GM12878 (cell line): ENCODE data around the gene NOL8. TPM values are rescaled to one million over a fixed set of nuclear protein-coding genes. Genes with fewer than 3 reads are reported as not detected.

ENCODE experiments used
- ATAC-seq: fragments of 200-7000 bp; cut with Tn5 transposase; 3 replicates; pipeline ENCODE4 v1.9.1; 2020; ENCODE audit warnings: mild to moderate bottlenecking, moderate library complexity
- BruUV-seq: library from RNA; stranded (reverse); fragments of 400-500 nt; replicated peaks from 2 replicates; lab custom pipeline; 2021; lab: Mats Ljungman, UMichigan
- CTCF ChIA-PET: fragments of 300-600 bp; sonication (Branson Sonifier 250); formaldehyde crosslinking; extraction: SDS; loops from one replicate; lab custom pipeline; 2021; ENCODE audit warnings: inconsistent platforms; lab: Yijun Ruan, JAX
- POLR2A ChIA-PET: fragments of 350-600 bp; formaldehyde crosslinking; extraction: SDS; loops from one replicate; lab custom pipeline; 2021; ENCODE audit warnings: inconsistent platforms; lab: Charles Lee
- RAD21 ChIA-PET: fragments of 300-600 bp; sonication (Branson Sonifier 250); formaldehyde crosslinking; loops from one replicate; lab custom pipeline; 2023; ENCODE audit warnings: antibody characterized with exemption; ENCODE audit not compliant: unreplicated experiment; lab: Charles Lee
- SMC1A ChIA-PET: fragments of 300-600 bp; sonication (Branson Sonifier 250); formaldehyde crosslinking; loops from one replicate; lab custom pipeline; 2023; ENCODE audit not compliant: unreplicated experiment, uncharacterized antibody; lab: Charles Lee
- DNase-seq: peaks from one replicate; pipeline ENCODE4 v3.0.0-alpha.2; 2011; ENCODE audit warnings: low read depth, low spot score
- FAIRE-seq: peaks from 3 replicates; lab custom pipeline; 2011; peaks lifted over from hg19 to GRCh38; lab: Jason Lieb, UNC
- H2AFZ ChIP-seq: 2 replicates; pipeline ENCODE4 v1.6.0; 2011; ENCODE audit warnings: low read depth, low read length, control low read depth; ENCODE audit not compliant: control insufficient read depth
- H3K27ac ChIP-seq: 2 replicates; pipeline ENCODE4 v1.5.1; 2011; ENCODE audit warnings: control low read depth; ENCODE audit not compliant: control insufficient read depth, insufficient read depth
- H3K27me3 ChIP-seq, 2 experiments: replicated peaks in 1 of 2; 2 replicates each; pipeline versions ENCODE4 v1.6.0 to v1.6.1; 2011; ENCODE audit warnings: low read length in 1 of 2; ENCODE audit not compliant: control insufficient read depth in 2 of 2, insufficient read depth in 2 of 2
- H3K36me3 ChIP-seq, 2 experiments: 2 replicates each; pipeline ENCODE4 v1.5.1; 2011; ENCODE audit warnings: low read length in 1 of 2; ENCODE audit not compliant: control insufficient read depth in 2 of 2, insufficient read depth in 2 of 2
- H3K4me1 ChIP-seq: 2 replicates; pipeline ENCODE4 v1.6.1; 2011; ENCODE audit warnings: mild to moderate bottlenecking, low read length, moderate library complexity, mixed read lengths; ENCODE audit not compliant: control insufficient read depth, insufficient read depth
- H3K4me2 ChIP-seq: 2 replicates; pipeline ENCODE4 v1.6.0; 2011; ENCODE audit warnings: control low read depth; ENCODE audit not compliant: control insufficient read depth, insufficient read depth
- H3K4me3 ChIP-seq: fragments of 200-600 bp; sonication (generic); 2 replicates; pipeline ENCODE4 v1.5.1; 2016
- H3K79me2 ChIP-seq: 2 replicates; pipeline ENCODE4 v1.6.0; 2011; ENCODE audit warnings: low read length; ENCODE audit not compliant: control insufficient read depth, insufficient read depth
- H3K9ac ChIP-seq: 2 replicates; pipeline ENCODE4 v1.8.0; 2011; ENCODE audit warnings: low read length, control low read depth, mixed read lengths; ENCODE audit not compliant: control insufficient read depth, insufficient read depth
- H3K9me3 ChIP-seq: replicated peaks from 3 replicates; pipeline ENCODE4 v1.5.1; 2011; ENCODE audit warnings: mild to moderate bottlenecking, low read length; ENCODE audit not compliant: control insufficient read depth, insufficient read depth
- H4K20me1 ChIP-seq: 2 replicates; pipeline ENCODE4 v1.6.0; 2011; ENCODE audit not compliant: control insufficient read depth, insufficient read depth
- BCLAF1 ChIP-seq: fragments of 450-650 bp; IDR thresholded peaks from 2 replicates; pipeline ENCODE4 v1.6.1; 2017; ENCODE audit warnings: antibody characterized with exemption, mild to moderate bottlenecking, moderate library complexity
- DPF2 ChIP-seq: fragments of 450-650 bp; IDR thresholded peaks from 2 replicates; pipeline ENCODE4 v1.6.1; 2017; ENCODE audit warnings: mild to moderate bottlenecking
- GATAD2B ChIP-seq: fragments of 450-650 bp; conservative IDR thresholded peaks from 2 replicates; pipeline ENCODE4 v1.6.1; 2017; ENCODE audit warnings: low read depth, mild to moderate bottlenecking, moderate library complexity
- HDGF ChIP-seq: fragments of 450-650 bp; IDR thresholded peaks from 2 replicates; pipeline ENCODE4 v1.6.1; 2016; ENCODE audit warnings: antibody characterized with exemption
- IRF4 ChIP-seq: IDR thresholded peaks from 2 replicates; pipeline ENCODE4 v1.6.1; 2011; ENCODE audit warnings: low read depth, low read length
- PBX3 ChIP-seq: IDR thresholded peaks from 2 replicates; pipeline ENCODE4 v1.6.1; 2011; ENCODE audit warnings: mild to moderate bottlenecking, low read depth, low read length, moderate library complexity; ENCODE audit not compliant: insufficient replicate concordance
- RB1 ChIP-seq: fragments of 450-650 bp; formaldehyde crosslinking; IDR thresholded peaks from 2 replicates; pipeline ENCODE4 v1.6.1; 2017; ENCODE audit warnings: mild to moderate bottlenecking, borderline replicate concordance
- RUNX3 ChIP-seq: IDR thresholded peaks from 2 replicates; pipeline ENCODE4 v1.6.1; 2012; ENCODE audit warnings: low read length, inconsistent platforms
- SREBF2 ChIP-seq: IDR thresholded peaks from 2 replicates; pipeline ENCODE4 v1.6.1; 2012; ENCODE audit warnings: mild to moderate bottlenecking, low read length
- USF1 ChIP-seq: IDR thresholded peaks from 2 replicates; pipeline ENCODE4 v1.6.1; 2011; ENCODE audit warnings: borderline replicate concordance, low read depth, mild to moderate bottlenecking, moderate library complexity, mixed read lengths, low read length; ENCODE audit not compliant: insufficient read depth; ENCODE audit errors: extremely low read length
- WRNIP1 ChIP-seq: IDR thresholded peaks from 2 replicates; pipeline ENCODE4 v1.6.1; 2011; ENCODE audit warnings: low read depth, low read length, improper control_type of control experiment, borderline replicate concordance
- YY1 ChIP-seq: IDR thresholded peaks from 2 replicates; pipeline ENCODE4 v1.6.1; 2011; ENCODE audit warnings: low read depth, mild to moderate bottlenecking, low read length
- ZNF687 ChIP-seq: fragments of 450-650 bp; IDR thresholded peaks from 2 replicates; pipeline ENCODE4 v1.6.1; 2017; ENCODE audit warnings: mild to moderate bottlenecking, moderate library complexity
- ZSCAN29 ChIP-seq: fragments of 450-650 bp; IDR thresholded peaks from 2 replicates; pipeline ENCODE4 v1.6.1; 2017; ENCODE audit warnings: mild to moderate bottlenecking, moderate library complexity
- WGBS: methylation state at CpG from one replicate; pipeline ENCODE4 v1.1.6; 2016; ENCODE audit warnings: low lambda C conversion rate; ENCODE audit not compliant: insufficient replicate concordance, insufficient coverage; ENCODE audit errors: missing lambda C conversion rate; 5-methylcytosine and 5-hydroxymethylcytosine counted together
- in situ Hi-C: fragments of 300-500 bp; cut with MboI; formaldehyde crosslinking; loops from 9 replicates; pipeline ENCODE4 v1.14.3; 2018; ENCODE audit warnings: mixed read lengths
- intact Hi-C: fragments of 100-400 bp; cut with micrococcal nuclease; formaldehyde crosslinking; loops from one replicate; pipeline ENCODE4 v1.14.2; 2022; ENCODE audit not compliant: unreplicated experiment
- polyA plus RNA-seq, 11 experiments: library from polyadenylated mRNA; depleted of rRNA in 4 of 11; unstranded in 6 of 11; stranded (reverse) in 5 of 11; fragments of >200 nt; fragmentation: Nextera tagmentation in 4 of 11; fragmentation: Illumina TruSeq in 1 of 11; extraction: Ambion mirVana in 4 of 11; extraction: Trizol in 1 of 11; gene quantifications; 1 replicate in 1 of 11; 2 replicates in 10 of 11; pipeline versions ENCODE4 v1.2.1 to v1.2.3, GENCODE V29; 2011 to 2016; ENCODE audit warnings: inconsistent platforms in 2 of 11, missing spikeins in 2 of 11, low read depth in 1 of 11
- total RNA-seq, 4 experiments: library from RNA; depleted of rRNA in 3 of 4; stranded (reverse); fragments of >200 nt in 3 of 4; fragmentation: Illumina TruSeq in 1 of 4; extraction: Trizol in 1 of 4; gene quantifications; 2 replicates each; pipeline versions ENCODE4 v1.2.1 to v1.2.3, GENCODE V29; 2013 to 2021

NOL8 gene
- total and polyA plus RNA-seq, 10 of the 15 experiments (the other 5 are each of a cell fraction or from before 2014, with no cell fraction given), result 33.6 to 58.6 (median 49.2) TPM

- ChIA-PET CTCF (interaction anchor here (0.6 to 2.0 kb wide), 9 partner anchors 24 to 465 kb away, joined by 3 to 11 read pairs (median 4); partner anchors contain the start of genes BICD2 and IPPK), SMC1A (interaction anchor here (0.7 to 1.4 kb wide), 6 partner anchors 8 to 256 kb away, joined by 3 to 4 read pairs (median 3); no protein-coding TSS in a partner anchor), POLR2A (interaction anchor here (0.5 to 1.8 kb wide), 4 partner anchors 31 to 344 kb away, joined by 3 to 9 read pairs (median 6); partner anchors contain the start of gene IPPK), RAD21 (interaction anchor here (0.9 to 1.6 kb wide), 3 partner anchors 34 to 187 kb away, joined by 4 to 5 read pairs (median 4); no protein-coding TSS in a partner anchor)
- Histone ChIP-seq H3K4me1 (peaks cover 2% of the 10 kb centered on the region; the same call in 1 of the 2 replicates), H3K27ac (peak overlapping the region; percentile 98), H2AFZ (peak overlapping the region; percentile 89), H3K79me2 (peaks cover 49% of the 10 kb centered on the region), H3K9ac (peak overlapping the region; percentile 97), H3K36me3 (no peaks in the 10 kb centered on the region), H3K27me3 (no peaks in the 10 kb centered on the region), H4K20me1 (no peaks in the 10 kb centered on the region), H3K9me3 (no peaks in the 10 kb centered on the region), H3K4me2 (peak overlapping the region; percentile 10), H3K4me3 (peak overlapping the region; percentile 96)
- DNase-seq (no peak), FAIRE-seq (no peak), ATAC-seq (peak; percentile 16)
- in situ Hi-C loops, result loop anchor here (5.0 kb wide), 1 partner anchor 306 kb away; no protein-coding TSS in a partner anchor
- BruUV-seq, result no TSS peak
- WGBS, result 2% methylated on average over 24 of the region's 30 CpGs
- intact Hi-C loops, result loop anchor here (5.0 to 10.0 kb wide), 2 partner anchors 119 to 306 kb away; no protein-coding TSS in a partner anchor
- TF ChIP-seq GATAD2B, result peak; percentile 44; the same call in 1 of the 2 replicates
- no peak for TF ChIP-seq USF1
- TF ChIP-seq SREBF2, result no peak
- TF ChIP-seq HDGF, result 0 out of 2 replicates have a peak, but pooled peaks have one; percentile 7
- TF ChIP-seq DPF2, result 0 out of 2 replicates have a peak, but pooled peaks have one; percentile 5
- TF ChIP-seq RB1, result 0 out of 2 replicates have a peak, but pooled peaks have one; percentile 5
- TF ChIP-seq ZSCAN29, result no peak
- peak; percentile 78; the same call in 1 of the 2 replicates for TF ChIP-seq YY1
- no peak for TF ChIP-seq PBX3
- TF ChIP-seq BCLAF1, result no peak
- TF ChIP-seq RUNX3, result peak; percentile 89
- TF ChIP-seq IRF4, result 0 out of 2 replicates have a peak, but pooled peaks have one; percentile 42
- TF ChIP-seq WRNIP1, result no peak
- no peak for TF ChIP-seq ZNF687
Observed at GRCh38 chr9:92325991-92326500, 896 bp upstream of the NOL8 start.
